ENCODE data around the gene MAP4K5. TPM values are rescaled to one million over a fixed set of nuclear protein-coding genes. Genes with fewer than 3 reads are reported as not detected.

Gene MAP4K5
- total RNA-seq, 1 donor, result 101 TPM

DNA sequence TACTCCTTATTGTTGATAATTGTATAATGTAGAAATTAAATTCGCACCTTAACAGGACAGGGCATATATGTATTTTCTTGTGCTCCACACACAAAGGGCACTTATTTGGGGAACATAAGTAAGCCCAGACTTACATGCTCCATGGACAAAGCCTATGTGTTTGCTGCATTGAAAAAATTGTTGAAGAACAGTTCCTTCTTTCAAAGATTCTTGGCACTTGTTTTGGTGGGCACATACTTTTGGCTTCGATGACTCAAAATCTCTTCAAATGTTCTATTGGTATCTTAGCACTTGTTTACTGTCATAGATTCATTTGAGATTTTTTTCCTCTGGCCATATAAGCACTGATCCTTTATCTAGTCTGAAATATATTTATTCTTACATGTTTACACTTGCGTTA is 1.4 kb upstream of the MAP4K5 start:
- TF ChIP-seq, protein P1, sequence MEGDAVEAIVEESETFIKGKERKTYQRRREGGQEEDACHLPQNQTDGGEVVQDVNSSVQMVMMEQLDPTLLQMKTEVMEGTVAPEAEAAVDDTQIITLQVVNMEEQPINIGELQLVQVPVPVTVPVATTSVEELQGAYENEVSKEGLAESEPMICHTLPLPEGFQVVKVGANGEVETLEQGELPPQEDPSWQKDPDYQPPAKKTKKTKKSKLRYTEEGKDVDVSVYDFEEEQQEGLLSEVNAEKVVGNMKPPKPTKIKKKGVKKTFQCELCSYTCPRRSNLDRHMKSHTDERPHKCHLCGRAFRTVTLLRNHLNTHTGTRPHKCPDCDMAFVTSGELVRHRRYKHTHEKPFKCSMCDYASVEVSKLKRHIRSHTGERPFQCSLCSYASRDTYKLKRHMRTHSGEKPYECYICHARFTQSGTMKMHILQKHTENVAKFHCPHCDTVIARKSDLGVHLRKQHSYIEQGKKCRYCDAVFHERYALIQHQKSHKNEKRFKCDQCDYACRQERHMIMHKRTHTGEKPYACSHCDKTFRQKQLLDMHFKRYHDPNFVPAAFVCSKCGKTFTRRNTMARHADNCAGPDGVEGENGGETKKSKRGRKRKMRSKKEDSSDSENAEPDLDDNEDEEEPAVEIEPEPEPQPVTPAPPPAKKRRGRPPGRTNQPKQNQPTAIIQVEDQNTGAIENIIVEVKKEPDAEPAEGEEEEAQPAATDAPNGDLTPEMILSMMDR (IDR thresholded peaks at IDR 0.05; ENCODE audit: insufficient read depth, low read length), result no peak
- DNase-seq (ENCODE audit: low read depth), result no peak
- no peak overlapping the region for H3K4me3 ChIP-seq (ENCODE audit: low read depth, low read length)

DNA sequence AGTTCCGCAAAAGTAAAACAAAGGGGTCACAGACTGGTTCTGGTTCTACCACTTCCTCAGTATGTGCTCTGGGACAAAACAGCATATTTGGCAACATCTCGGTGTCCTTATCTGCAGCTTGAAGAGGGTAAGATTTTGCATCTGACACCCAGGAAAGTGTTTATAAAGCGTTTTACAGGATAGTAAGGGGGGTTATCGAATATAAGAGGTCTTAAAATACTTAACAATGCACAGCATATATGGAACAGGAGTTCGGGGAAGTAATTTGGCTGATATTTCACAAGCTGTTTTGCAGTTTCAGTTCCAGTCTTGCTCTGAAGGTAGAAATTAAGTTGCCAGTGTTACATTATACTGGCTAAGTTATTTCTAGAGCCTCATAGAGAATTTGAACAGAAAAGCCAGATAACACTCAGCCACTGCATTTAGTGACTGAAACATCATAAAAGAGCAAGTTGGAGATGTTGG is 904 bp upstream of the MAP4K5 start:
- no peak for DNase-seq (ENCODE audit: low read depth)
- no peak overlapping the region for H3K4me3 ChIP-seq (ENCODE audit: low read depth, low read length)
- TF ChIP-seq, protein P1 (IDR thresholded peaks at IDR 0.05; ENCODE audit: insufficient read depth, low read length), result no peak

DNA sequence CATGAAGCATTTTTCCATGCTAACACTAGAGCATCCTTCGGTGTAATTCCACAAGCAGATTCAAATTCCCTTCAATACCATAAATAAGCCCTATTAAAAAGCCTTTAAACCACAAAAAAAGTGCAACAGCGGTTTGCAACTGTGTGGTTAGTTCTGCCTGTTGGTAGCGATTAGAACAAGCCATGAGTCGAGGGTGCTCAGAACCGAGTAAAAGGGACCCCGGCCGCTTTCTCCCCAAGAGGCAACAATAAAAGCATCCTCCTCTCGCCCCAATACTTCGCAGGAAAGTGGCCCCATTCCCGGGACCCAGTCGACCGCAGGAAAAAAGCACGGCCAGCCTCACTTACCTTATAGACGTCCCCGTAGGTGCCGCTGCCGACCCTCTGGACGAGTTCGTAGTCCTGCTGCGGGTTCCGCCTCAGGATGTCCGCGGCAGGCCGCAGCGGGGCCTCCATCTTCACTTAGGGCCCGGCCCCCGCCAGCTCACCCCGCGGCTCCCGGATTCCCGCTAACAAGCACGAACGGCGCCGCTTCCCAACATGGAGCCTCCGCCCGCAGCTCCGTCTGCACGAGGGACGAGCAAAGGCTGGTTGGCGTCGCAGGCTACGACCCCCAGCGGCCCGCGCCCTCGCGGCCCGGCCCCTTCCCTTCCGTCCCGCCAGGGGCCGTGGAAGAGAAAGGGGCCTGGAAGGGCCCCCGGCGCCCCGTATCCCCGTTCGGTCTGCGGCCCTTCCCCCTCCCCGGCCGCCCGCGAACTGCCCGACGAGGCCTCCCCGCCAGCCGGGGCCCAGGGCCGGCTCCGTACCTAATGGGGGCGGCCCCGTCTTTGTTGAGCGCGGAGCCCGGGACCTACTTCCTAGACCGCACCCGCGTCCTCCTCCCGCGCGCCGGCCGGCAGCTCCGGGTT is 521 bp downstream of the MAP4K5 start:
- H3K4me3 ChIP-seq (ENCODE audit: low read depth, low read length), result peak overlapping the region; percentile 84
- peak; percentile 31 for DNase-seq (ENCODE audit: low read depth)
- TF ChIP-seq, protein P1 (IDR thresholded peaks at IDR 0.05; ENCODE audit: insufficient read depth, low read length), result no peak

DNA sequence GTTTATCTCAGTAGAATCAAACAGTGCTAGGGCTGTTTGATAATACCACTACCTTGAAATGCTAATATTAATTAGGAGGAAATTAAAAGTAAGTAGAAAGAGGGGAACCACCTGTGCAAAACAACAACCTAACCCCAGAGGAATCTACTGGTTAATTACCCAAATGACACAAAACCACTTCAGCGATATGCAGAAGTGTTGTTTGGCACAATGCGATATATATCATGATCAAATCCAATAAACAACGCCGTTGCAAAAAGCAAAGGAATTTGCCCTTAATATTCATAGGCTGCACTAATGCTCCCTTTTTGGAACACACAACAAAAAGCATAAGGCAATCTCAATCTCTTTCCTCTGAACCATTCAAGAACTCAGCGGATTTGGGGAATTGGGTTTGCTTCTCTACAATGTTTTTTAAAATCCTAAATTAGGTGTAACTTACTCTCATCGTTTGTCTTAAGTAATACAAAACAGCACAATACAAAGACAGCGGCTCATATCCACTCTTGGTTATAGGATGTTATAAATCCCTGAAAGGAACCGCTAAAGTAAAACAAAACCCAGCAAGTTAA is 1.5 kb downstream of the MAP4K5 start:
- peak; percentile 25 for DNase-seq (ENCODE audit: low read depth)
- TF ChIP-seq, protein P1 (IDR thresholded peaks at IDR 0.05; ENCODE audit: insufficient read depth, low read length), result no peak
- H3K4me3 ChIP-seq (ENCODE audit: low read depth, low read length), result peak overlapping the region; percentile 84

DNA sequence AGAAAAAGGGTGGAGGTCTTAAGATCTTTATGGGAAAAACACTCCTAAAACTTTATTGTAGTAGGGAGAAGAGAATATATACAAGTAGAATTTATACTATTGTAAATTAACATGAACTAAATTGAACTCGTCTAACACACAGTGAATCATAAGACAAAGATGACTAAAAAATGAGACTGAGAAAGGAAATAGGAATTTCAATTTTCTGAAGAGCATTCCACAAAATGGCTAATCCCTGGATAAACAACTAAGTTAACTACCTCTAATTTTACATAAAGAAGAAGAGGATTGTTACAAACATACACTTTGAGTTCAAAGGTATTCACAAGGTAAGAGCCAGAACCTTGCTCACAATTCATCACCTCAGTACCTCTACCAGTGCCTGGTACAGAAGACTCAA is 2.0 kb downstream of the MAP4K5 start:
- DNase-seq (ENCODE audit: low read depth), result peak; percentile 49
- TF ChIP-seq, protein P1 (IDR thresholded peaks at IDR 0.05; ENCODE audit: insufficient read depth, low read length), result no peak
- peak overlapping the region; percentile 84 for H3K4me3 ChIP-seq (ENCODE audit: low read depth, low read length)

DNA sequence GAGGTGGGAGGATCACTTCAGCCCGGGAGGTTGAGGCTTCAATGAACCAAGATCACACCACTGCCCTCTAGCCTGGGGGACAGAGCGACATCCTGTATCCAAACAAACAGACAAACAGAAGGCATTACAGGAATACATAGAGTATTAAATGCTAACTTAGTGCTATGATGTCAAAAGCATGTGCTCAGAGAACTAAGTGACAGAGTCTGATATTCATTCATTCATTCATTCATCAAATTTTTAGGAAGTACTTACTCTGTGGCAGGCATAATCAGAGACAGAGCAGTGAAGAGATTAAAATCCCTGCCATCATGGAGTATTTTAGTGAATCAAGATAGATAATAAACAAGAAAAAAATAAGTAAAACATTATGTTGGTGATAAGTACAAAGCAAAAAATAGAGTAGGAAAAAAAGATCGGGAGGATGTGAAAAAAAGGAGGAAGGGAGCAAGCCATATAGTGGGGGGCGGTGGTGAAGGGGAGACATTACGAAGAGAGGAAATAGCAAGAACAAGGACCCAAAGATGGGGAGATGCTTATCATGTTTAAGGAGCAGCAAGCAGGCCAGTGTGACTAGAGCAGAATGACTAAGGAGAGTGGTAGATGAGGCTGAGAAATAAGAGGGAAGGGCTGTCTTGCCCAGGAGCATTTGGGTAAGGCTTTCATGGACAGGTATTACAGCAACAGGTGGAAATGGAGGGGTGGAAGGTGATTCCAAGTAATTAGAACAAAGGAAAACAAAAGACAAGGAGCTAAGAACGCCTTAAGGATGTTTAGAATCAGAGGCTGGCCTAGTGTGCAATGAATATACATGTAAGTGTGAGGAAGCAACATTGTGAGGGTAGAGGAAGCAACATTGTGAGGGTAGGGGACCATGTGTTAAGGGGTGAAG is 2.8 kb downstream of the MAP4K5 start:
- TF ChIP-seq, protein P1 (IDR thresholded peaks at IDR 0.05; ENCODE audit: insufficient read depth, low read length), result no peak
- no peak for DNase-seq (ENCODE audit: low read depth)
- H3K4me3 ChIP-seq (ENCODE audit: low read depth, low read length), result peak overlapping the region; percentile 53

Data from fibroblast of the aortic adventitia (primary cell).